Keratinocyte (primary cell): ENCODE results near the gene ATPAF1.

Source experiments
- CTCF ChIP-seq, 3 experiments: IDR thresholded peaks in 1 of 3; conservative IDR thresholded peaks in 1 of 3; optimal IDR thresholded peaks in 1 of 3; 2 replicates in 2 of 3; 3 replicates in 1 of 3; pipeline versions ENCODE3 to v1.5.1; 2011; ENCODE audit warnings: low read length in 3 of 3, mild to moderate bottlenecking in 3 of 3, moderate library complexity in 2 of 3, control low read depth in 1 of 3, inconsistent platforms in 1 of 3; ENCODE audit not compliant: insufficient read depth in 2 of 3; ENCODE audit errors: extremely low read depth in 1 of 3
- EZH2 ChIP-seq: IDR thresholded peaks from one replicate; pipeline ENCODE4 v1.6.1; 2012; ENCODE audit warnings: inconsistent platforms, mild to moderate bottlenecking, low read length, moderate library complexity

- TF ChIP-seq CTCF (optimal IDR thresholded peaks at IDR 0.05 in 1 of 3, IDR thresholded peaks at IDR 0.05 in 1 of 3, conservative IDR thresholded peaks at IDR 0.05 in 1 of 3; ENCODE audit: extremely low read depth in 1 of 3, insufficient read depth in 2 of 3, low read length in 3 of 3) = no peak
- TF ChIP-seq EZH2 = no peak
Observed at GRCh38 chr1:46614604-46614984, 53.6 kb downstream of the ATPAF1 start.
